BLaER1 (cell line): ENCODE data around the gene TMEM94.

Source experiments
- H3K27ac ChIP-seq: shearing (Covaris generic); formaldehyde crosslinking; 2 replicates; pipeline ENCODE4 v1.8.1; 2022
- H3K27me3 ChIP-seq: shearing (Covaris generic); formaldehyde crosslinking; 2 replicates; pipeline ENCODE4 v1.8.1; 2022
- H3K36me3 ChIP-seq: shearing (Covaris generic); formaldehyde crosslinking; 2 replicates; pipeline ENCODE4 v1.8.1; 2022
- H3K4me1 ChIP-seq: shearing (Covaris generic); formaldehyde crosslinking; 2 replicates; pipeline ENCODE4 v1.8.1; 2022
- H3K4me2 ChIP-seq: shearing (Covaris generic); formaldehyde crosslinking; 2 replicates; pipeline ENCODE4 v1.8.1; 2022
- H3K4me3 ChIP-seq: shearing (Covaris generic); formaldehyde crosslinking; 2 replicates; pipeline ENCODE4 v1.8.1; 2022
- H3K9ac ChIP-seq: shearing (Covaris generic); formaldehyde crosslinking; 2 replicates; pipeline ENCODE4 v1.8.1; 2022
- H3K9me3 ChIP-seq: shearing (Covaris generic); formaldehyde crosslinking; 2 replicates; pipeline ENCODE4 v1.8.1; 2022
- H4K20me1 ChIP-seq: shearing (Covaris generic); formaldehyde crosslinking; 2 replicates; pipeline ENCODE4 v1.8.1; 2022
- Cebpa-rat ChIP-seq: shearing (Covaris generic); IDR thresholded peaks from 2 replicates; pipeline ENCODE4 v1.8.1; 2022

TMEM94 gene

DNA sequence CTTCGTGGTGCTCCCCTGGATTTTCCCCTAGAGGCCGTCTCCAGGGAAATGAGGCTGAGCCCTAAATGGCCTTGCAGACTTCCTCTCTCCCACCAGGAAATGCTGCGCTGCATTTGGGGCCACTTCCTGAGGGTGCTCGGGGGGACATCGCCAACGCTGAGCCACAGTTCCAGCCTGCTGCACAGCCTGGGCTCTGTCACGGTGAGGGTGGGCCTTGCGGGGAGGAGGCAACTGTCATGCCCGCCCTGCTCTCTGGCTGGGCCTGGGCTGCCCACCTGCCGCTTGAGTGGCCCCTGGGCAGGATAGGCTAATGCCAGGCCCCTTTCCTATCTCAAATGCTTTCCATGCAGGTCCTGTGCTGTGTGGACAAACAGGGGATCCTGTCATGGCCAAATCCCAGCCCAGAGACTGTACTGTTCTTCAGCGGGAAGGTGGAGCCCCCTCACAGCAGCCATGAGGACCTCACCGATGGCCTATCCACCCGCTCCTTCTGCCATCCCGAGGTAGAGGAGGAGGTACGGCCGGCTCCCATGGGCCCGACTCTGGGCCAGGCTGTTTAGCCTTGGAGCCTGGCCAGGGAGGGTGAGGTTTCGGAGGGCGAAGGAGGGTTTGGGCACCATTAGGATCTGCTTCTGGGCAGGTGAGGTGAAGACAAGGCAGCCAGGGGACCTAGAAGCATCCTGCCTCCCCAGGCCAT is 34.7 kb downstream of the TMEM94 start:
- peaks cover 94% of the 10 kb centered on the region for H3K4me1 ChIP-seq
- peak overlapping the region; percentile 96 for H3K4me2 ChIP-seq
- peak overlapping the region; percentile 54 for H3K4me3 ChIP-seq
- TF ChIP-seq Cebpa-rat = no peak
- no peaks in the 10 kb centered on the region for H3K9me3 ChIP-seq
- H3K36me3 ChIP-seq = peaks cover 49% of the 10 kb centered on the region
- H3K27ac ChIP-seq = peak overlapping the region; percentile 96
- no peaks in the 10 kb centered on the region for H3K27me3 ChIP-seq
- peak overlapping the region; percentile 80 for H3K9ac ChIP-seq
- no peaks in the 10 kb centered on the region for H4K20me1 ChIP-seq

DNA sequence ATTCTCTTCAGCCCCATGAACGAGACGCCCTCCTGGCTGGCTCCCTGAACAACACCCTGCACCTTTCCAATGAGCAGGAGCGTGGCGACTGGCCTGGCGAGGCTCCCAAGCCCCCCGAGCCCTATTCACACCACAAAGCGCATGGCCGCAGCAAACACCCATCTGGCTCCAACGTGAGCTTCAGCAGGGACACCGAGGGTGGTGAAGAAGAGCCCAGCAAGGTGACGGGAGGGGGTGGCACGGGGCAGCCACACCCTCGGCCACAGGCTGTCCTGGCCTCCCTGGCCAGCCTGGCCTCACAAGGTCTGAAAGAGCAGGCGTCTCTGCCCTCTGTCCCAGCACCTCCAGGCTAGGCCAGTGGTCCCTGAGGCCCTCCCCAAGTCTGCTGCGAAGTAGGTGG is 35.2 kb downstream of the TMEM94 start:
- Histone ChIP-seq H3K4me1 (peaks cover 94% of the 10 kb centered on the region), H4K20me1 (no peaks in the 10 kb centered on the region), H3K9ac (peak overlapping the region; percentile 80), H3K36me3 (peaks cover 55% of the 10 kb centered on the region), H3K27ac (peak overlapping the region; percentile 96), H3K4me3 (peak overlapping the region; percentile 54), H3K27me3 (no peaks in the 10 kb centered on the region), H3K4me2 (peak overlapping the region; percentile 96), H3K9me3 (no peaks in the 10 kb centered on the region)
- no peak for TF ChIP-seq Cebpa-rat

DNA sequence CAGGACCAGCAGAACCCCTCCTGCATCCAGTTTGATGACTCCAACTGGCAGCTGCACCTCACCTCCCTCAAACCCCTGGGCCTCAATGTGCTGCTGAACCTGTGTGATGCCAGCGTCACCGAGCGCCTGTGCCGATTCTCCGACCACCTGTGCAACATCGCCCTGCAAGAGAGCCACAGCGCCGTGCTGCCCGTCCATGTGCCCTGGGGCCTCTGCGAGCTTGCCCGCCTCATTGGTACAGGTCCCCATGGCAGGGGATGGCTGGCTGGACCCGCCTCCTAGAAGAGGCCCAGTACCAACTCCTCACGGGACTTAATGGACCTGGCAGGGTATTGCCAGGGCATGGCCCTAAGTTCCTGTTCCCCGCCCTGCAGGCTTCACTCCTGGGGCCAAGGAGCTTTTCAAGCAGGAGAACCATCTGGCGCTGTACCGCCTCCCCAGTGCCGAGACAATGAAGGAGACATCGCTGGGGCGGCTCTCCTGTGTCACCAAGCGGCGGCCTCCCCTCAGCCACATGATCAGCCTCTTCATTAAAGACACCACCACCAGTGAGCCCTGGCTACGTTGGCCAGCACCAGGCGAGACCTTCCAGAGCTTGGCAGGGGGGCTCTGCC is 36.2 kb downstream of the TMEM94 start:
- peaks cover 95% of the 10 kb centered on the region for H3K4me1 ChIP-seq
- no peaks in the 10 kb centered on the region for H3K27me3 ChIP-seq
- no peaks in the 10 kb centered on the region for H4K20me1 ChIP-seq
- no peaks in the 10 kb centered on the region for H3K9me3 ChIP-seq
- no peak overlapping the region for H3K4me3 ChIP-seq
- TF ChIP-seq Cebpa-rat = no peak
- H3K9ac ChIP-seq = peak overlapping the region; percentile 80
- H3K36me3 ChIP-seq = peaks cover 60% of the 10 kb centered on the region
- peak overlapping the region; percentile 96 for H3K27ac ChIP-seq
- H3K4me2 ChIP-seq = peak overlapping the region; percentile 96

DNA sequence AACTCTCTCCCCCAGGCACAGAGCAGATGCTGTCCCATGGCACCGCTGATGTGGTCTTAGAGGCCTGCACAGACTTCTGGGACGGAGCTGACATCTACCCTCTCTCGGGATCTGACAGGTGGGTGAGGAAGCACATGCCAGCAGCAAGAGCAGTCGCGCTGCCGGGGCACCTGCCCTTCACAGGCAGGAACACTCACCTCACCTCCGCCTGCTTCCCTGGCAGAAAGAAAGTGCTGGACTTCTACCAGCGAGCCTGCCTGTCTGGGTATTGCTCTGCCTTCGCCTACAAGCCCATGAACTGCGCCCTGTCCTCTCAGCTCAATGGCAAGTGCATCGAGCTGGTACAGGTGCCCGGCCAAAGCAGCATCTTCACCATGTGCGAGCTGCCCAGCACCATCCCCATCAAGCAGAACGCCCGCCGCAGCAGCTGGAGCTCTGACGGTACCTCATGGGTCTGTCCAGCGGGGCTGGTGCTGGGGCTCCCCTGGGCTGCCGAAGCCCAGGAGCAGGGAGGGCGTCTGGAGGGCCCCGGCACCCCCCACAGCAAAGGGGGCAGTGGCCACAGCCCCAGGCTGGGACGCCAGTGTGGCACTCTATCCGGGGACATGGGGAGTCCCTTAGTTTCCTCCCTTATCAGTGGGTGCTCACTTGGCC is 37.2 kb downstream of the TMEM94 start:
- Histone ChIP-seq H3K4me2 (peak overlapping the region; percentile 96), H3K4me3 (no peak overlapping the region), H3K27ac (peak overlapping the region; percentile 96), H3K9ac (peak overlapping the region; percentile 80), H3K4me1 (peaks cover 95% of the 10 kb centered on the region), H3K9me3 (no peaks in the 10 kb centered on the region), H3K27me3 (no peaks in the 10 kb centered on the region), H4K20me1 (no peaks in the 10 kb centered on the region), H3K36me3 (peaks cover 60% of the 10 kb centered on the region)
- TF ChIP-seq Cebpa-rat = no peak

DNA sequence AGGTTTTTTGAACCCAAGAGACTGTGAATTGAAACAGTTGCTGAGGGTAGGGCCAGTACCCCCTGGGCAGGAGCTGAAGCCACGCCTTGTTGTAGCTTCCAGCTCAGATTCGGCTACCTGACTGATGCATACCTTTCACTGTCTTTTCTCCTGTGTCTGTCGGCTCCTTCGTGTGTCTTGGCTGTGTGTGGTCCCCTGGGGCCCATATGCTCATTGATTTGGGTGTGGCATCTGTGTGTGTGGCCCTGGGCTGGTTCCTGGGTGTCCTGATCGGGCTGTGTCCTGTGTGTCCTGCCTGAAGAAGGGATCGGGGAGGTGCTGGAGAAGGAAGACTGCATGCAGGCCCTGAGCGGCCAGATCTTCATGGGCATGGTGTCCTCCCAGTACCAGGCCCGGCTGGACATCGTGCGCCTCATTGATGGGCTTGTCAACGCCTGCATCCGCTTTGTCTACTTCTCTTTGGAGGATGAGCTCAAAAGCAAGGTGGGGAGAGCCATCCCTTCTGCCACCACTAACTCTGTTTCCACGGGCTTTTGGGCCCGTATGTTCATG is 38.0 kb downstream of the TMEM94 start:
- Histone ChIP-seq H4K20me1 (no peaks in the 10 kb centered on the region), H3K9ac (no peak overlapping the region), H3K36me3 (peaks cover 62% of the 10 kb centered on the region), H3K4me2 (peak overlapping the region; percentile 96), H3K4me3 (no peak overlapping the region), H3K27me3 (no peaks in the 10 kb centered on the region), H3K9me3 (no peaks in the 10 kb centered on the region), H3K4me1 (peaks cover 95% of the 10 kb centered on the region), H3K27ac (peak overlapping the region; percentile 96)
- TF ChIP-seq Cebpa-rat = no peak

DNA sequence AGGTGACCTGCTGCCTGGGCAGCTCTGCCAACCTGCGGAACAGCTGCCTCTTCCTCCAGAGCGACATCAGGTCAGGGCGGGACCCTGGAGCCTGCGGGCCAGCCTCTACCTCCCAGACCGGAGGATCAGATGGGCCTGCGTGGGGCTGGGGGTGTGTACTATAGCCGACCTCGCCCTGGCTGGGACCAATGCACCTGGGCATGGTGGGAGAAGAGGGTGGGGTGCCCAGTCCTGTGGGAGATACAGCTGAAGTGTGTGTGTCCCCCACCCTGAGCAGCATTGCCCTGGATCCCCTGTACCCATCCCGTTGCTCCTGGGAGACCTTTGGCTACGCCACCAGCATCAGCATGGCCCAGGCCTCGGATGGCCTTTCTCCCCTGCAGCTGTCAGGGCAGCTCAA is 39.6 kb downstream of the TMEM94 start:
- H3K9me3 ChIP-seq = no peaks in the 10 kb centered on the region
- no peak for TF ChIP-seq Cebpa-rat
- peaks cover 95% of the 10 kb centered on the region for H3K4me1 ChIP-seq
- no peak overlapping the region for H3K9ac ChIP-seq
- H3K36me3 ChIP-seq = peaks cover 78% of the 10 kb centered on the region
- no peaks in the 10 kb centered on the region for H4K20me1 ChIP-seq
- no peak overlapping the region for H3K4me3 ChIP-seq
- peak overlapping the region; percentile 92 for H3K4me2 ChIP-seq
- H3K27ac ChIP-seq = peak overlapping the region; percentile 96
- H3K27me3 ChIP-seq = no peaks in the 10 kb centered on the region

DNA sequence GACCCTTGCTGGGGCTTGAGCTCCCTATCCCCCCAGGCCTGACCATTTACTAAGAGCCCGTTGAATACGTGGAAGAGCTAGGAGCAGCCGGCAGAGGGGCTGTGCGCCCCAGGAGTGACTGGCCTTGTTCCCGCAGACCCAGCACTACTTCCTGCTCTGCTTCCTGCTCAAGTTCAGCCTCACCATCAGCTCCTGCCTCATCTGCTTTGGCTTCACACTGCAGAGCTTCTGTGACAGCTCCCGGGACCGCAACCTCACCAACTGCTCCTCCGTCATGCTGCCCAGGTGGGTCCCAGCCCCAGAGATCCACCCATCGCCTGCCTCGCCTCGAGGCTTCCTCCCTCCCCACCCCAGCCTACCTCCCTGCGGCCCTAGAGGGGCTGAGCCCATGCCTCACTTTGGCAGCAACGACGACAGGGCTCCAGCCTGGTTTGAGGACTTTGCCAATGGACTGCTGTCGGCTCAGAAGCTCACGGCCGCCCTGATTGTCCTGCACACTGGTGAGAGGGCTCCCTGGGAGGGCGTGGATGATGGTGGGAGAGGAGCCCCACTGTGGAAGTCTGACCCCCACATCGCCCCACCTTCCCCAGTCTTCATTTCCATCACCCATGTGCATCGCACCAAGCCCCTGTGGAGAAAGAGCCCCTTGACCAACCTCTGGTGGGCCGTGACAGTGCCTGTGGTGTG is 41.7 kb downstream of the TMEM94 start:
- Histone ChIP-seq H3K36me3 (peaks cover 79% of the 10 kb centered on the region), H3K27ac (peak overlapping the region; percentile 96)

DNA sequence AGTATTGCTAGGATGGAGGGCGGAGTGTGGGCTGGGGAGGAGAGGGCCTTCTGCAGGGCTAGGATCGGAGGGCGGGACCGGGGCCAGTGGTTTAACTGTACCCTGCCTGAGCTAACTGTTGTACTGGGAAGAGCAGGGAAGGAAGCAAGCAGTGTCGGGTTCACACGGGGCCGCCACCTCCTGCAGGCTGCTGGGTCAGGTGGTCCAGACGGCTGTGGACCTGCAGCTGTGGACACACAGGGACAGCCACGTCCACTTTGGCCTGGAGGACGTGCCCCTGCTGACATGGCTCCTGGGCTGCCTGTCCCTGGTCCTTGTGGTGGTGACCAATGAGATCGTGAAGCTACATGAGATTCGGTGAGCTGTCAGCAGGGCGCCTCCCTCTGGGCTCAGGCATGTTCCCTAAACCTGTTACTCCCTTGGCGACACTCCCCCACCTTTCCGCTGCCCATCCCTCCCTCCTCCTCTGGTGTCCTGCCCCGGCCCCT is 42.3 kb downstream of the TMEM94 start:
- H3K4me3 ChIP-seq = peak overlapping the region; percentile 61
- H3K36me3 ChIP-seq = peaks cover 79% of the 10 kb centered on the region
- H3K4me1 ChIP-seq = peaks cover 93% of the 10 kb centered on the region

More for the DNA sequence above, 41.7 kb downstream of the TMEM94 start:
- H3K27me3 ChIP-seq = no peaks in the 10 kb centered on the region
- H4K20me1 ChIP-seq = no peaks in the 10 kb centered on the region
- H3K4me1 ChIP-seq = peaks cover 93% of the 10 kb centered on the region
- TF ChIP-seq Cebpa-rat = no peak
- no peaks in the 10 kb centered on the region for H3K9me3 ChIP-seq
- H3K9ac ChIP-seq = peak overlapping the region; percentile 82
- H3K4me3 ChIP-seq = peak overlapping the region; percentile 61
- peak overlapping the region; percentile 92 for H3K4me2 ChIP-seq

DNA sequence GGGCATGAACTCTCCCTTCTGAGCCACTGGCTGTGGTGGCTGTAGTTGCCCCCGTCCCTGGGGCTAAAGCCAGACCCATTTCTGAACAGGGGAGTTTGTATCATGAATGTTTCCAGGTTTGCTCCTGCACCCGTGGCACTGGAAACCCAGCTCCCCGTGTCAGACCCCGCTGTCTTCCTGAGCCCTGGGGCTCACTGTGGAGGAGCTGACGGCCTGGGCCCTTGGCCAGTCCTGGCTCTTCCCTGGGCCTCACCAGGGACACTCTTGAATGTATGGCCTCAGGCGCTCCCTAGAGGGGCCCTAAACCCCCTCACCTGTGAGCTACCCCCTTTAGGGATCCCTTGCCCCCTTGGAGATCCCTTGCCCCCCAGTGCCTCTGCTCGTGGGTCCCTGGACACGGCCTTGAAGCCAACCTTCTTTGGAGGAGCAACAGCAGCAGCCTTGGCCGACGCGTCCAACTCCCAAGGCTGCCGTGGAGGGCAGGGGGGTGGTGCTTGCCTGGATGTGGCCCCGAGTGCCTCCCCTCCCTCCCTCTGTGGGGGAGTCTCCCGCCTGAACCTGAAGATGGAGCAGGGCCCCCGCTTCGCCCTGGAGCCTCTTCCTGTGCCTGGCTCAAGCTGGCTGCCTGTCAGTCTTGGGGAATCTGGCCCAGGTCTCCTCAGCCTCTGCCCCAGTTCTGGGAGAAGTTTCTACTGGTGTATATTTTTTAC is 43.0 kb downstream of the TMEM94 start:
- H3K9ac ChIP-seq = peak overlapping the region; percentile 82
- peaks cover 93% of the 10 kb centered on the region for H3K4me1 ChIP-seq
- H3K27ac ChIP-seq = peak overlapping the region; percentile 96
- no peaks in the 10 kb centered on the region for H3K27me3 ChIP-seq
- no peak for TF ChIP-seq Cebpa-rat
- H3K36me3 ChIP-seq = peaks cover 79% of the 10 kb centered on the region
- H3K9me3 ChIP-seq = no peaks in the 10 kb centered on the region
- H3K4me2 ChIP-seq = peak overlapping the region; percentile 92
- 0 out of 2 replicates have a peak, but pooled peaks cover 2% of the 10 kb centered on the region for H4K20me1 ChIP-seq
- H3K4me3 ChIP-seq = peak overlapping the region; percentile 61

More for the DNA sequence above, 42.3 kb downstream of the TMEM94 start:
- H3K9me3 ChIP-seq = no peaks in the 10 kb centered on the region
- H3K27ac ChIP-seq = peak overlapping the region; percentile 96
- peak overlapping the region; percentile 92 for H3K4me2 ChIP-seq
- H3K9ac ChIP-seq = peak overlapping the region; percentile 82
- H4K20me1 ChIP-seq = no peaks in the 10 kb centered on the region
- TF ChIP-seq Cebpa-rat = no peak
- H3K27me3 ChIP-seq = no peaks in the 10 kb centered on the region
